ENCODE results near the gene RADX.

DNA sequence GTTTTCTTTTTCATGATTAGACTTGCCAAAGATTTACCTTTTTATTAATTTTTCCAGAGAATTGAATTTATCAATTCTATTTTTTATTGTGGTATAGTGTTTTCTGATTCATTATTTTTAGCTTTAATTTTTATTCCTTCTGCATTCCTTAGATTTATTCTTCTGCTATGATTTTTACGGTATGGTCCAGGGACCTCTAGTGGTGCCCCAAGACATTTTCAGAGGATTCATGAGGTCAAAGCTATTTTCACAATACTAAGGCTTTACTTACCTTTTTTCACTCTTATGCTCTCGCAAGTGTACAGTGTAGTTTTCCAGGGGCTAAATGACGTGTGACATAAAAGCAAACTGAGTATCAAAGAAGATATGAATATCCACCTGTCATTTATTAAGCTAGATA is 8.0 kb downstream of the RADX start:
- TF ChIP-seq POLR2A (IDR thresholded peaks at IDR 0.05) = no peak
- TF ChIP-seq, protein P1, sequence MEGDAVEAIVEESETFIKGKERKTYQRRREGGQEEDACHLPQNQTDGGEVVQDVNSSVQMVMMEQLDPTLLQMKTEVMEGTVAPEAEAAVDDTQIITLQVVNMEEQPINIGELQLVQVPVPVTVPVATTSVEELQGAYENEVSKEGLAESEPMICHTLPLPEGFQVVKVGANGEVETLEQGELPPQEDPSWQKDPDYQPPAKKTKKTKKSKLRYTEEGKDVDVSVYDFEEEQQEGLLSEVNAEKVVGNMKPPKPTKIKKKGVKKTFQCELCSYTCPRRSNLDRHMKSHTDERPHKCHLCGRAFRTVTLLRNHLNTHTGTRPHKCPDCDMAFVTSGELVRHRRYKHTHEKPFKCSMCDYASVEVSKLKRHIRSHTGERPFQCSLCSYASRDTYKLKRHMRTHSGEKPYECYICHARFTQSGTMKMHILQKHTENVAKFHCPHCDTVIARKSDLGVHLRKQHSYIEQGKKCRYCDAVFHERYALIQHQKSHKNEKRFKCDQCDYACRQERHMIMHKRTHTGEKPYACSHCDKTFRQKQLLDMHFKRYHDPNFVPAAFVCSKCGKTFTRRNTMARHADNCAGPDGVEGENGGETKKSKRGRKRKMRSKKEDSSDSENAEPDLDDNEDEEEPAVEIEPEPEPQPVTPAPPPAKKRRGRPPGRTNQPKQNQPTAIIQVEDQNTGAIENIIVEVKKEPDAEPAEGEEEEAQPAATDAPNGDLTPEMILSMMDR (IDR thresholded peaks at IDR 0.05) = peak in 5 of 6 experiments; percentile 9 to 54 (median 38)
